Activated CD4-positive, alpha-beta T cell treated with anti-CD3 and anti-CD28 coated beads, Interleukin-2, amount 50 U/mL, for 24 hours (primary cell): Measurements from ENCODE around the gene BRAF.
"Not testable (repeated sequence)": the region's sequence is repeated elsewhere in the genome, so short reads cannot be mapped to it uniquely, and the experiment has no call there.

Experiments
- DNase-seq, 2 donors: peaks; one replicate each; pipeline ENCODE4 v3.0.0-alpha.2; 2020; ENCODE audit warnings: low read depth in 1 of 2, low spot score in 1 of 2

The BRAF gene

GRCh38 chr7:140924821-140925421, at the start of gene BRAF:
Gene BRAF (minus strand): TSS chr7:140924929. CDS start chr7:140924703, 226 bp downstream.
- peak; percentile 90 to 97 for DNase-seq

GRCh38 chr7:140972876-140973829, 48.4 kb upstream of the BRAF start:
- DNase-seq = no peak

GRCh38 chr7:140972344-140972743, 47.6 kb upstream of the BRAF start:
- DNase-seq = no peak

- DNase-seq = no peak
Observed at GRCh38 chr7:140967438-140967837, 42.7 kb upstream of the BRAF start.

- no peak for DNase-seq
Observed at GRCh38 chr7:140966561-140967233, 42.0 kb upstream of the BRAF start.

GRCh38 chr7:140961117-140961516, 36.4 kb upstream of the BRAF start:
- DNase-seq = no peak

- not testable (repeated sequence) for DNase-seq
Observed at GRCh38 chr7:140956997-140957396, 32.3 kb upstream of the BRAF start.

- DNase-seq = no peak
Observed at GRCh38 chr7:140945940-140946339, 21.2 kb upstream of the BRAF start.

GRCh38 chr7:140942242-140942641, 17.5 kb upstream of the BRAF start:
- DNase-seq = not testable (repeated sequence)

GRCh38 chr7:140940898-140941297, 16.2 kb upstream of the BRAF start:
- no peak for DNase-seq

- no peak for DNase-seq
Observed at GRCh38 chr7:140937702-140938264, 13.1 kb upstream of the BRAF start.

GRCh38 chr7:140928491-140929309, 4.0 kb upstream of the BRAF start:
- no peak for DNase-seq

- not testable (repeated sequence) for DNase-seq
Observed at GRCh38 chr7:140927945-140928344, 3.2 kb upstream of the BRAF start.

GRCh38 chr7:140927351-140927750, 2.6 kb upstream of the BRAF start:
- no peak for DNase-seq

GRCh38 chr7:140926021-140926817, 1.5 kb upstream of the BRAF start:
- no peak for DNase-seq

- peak; percentile 40 to 52 for DNase-seq
Observed at GRCh38 chr7:140924019-140924820, 509 bp downstream of the BRAF start.

GRCh38 chr7:140923358-140924006, 1.2 kb downstream of the BRAF start:
- no peak for DNase-seq

- DNase-seq = no peak
Observed at GRCh38 chr7:140922741-140923345, 1.9 kb downstream of the BRAF start.
